Measurements from ENCODE around the gene PCF11.

DNA sequence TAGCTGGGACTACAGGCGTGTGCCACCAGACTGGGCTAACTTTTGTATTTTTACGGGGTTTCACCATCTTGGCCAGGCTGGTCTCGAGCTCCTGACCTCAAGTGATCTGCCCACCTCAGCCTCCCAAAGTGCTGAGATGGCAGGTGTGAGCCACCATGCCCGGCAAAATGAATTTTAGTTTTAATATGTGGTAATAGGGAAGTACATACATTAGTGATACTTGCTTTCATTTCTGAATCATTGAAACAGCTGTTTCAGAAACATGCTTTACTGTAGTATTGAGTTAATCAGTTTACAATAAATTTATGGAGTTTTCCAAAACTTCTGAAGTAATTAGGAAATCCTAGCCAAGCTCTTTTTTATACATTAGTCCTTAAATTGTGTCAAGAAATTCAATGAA, 15.6 kb downstream of the PCF11 start:
- TF ChIP-seq, protein P1, sequence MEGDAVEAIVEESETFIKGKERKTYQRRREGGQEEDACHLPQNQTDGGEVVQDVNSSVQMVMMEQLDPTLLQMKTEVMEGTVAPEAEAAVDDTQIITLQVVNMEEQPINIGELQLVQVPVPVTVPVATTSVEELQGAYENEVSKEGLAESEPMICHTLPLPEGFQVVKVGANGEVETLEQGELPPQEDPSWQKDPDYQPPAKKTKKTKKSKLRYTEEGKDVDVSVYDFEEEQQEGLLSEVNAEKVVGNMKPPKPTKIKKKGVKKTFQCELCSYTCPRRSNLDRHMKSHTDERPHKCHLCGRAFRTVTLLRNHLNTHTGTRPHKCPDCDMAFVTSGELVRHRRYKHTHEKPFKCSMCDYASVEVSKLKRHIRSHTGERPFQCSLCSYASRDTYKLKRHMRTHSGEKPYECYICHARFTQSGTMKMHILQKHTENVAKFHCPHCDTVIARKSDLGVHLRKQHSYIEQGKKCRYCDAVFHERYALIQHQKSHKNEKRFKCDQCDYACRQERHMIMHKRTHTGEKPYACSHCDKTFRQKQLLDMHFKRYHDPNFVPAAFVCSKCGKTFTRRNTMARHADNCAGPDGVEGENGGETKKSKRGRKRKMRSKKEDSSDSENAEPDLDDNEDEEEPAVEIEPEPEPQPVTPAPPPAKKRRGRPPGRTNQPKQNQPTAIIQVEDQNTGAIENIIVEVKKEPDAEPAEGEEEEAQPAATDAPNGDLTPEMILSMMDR (conservative IDR thresholded peaks at IDR 0.05; ENCODE audit: low read length) = no peak
- no peak for TF ChIP-seq EZH2phosphoT487 (IDR thresholded peaks at IDR 0.05; ENCODE audit: borderline replicate concordance, low read depth, low read length)
